ENCODE measurements around the gene CTSD. TPM values are rescaled to one million over a fixed set of nuclear protein-coding genes. Genes with fewer than 3 reads are reported as not detected.

The CTSD gene
- total RNA-seq, 1 donor from 2014 or later, result 211 TPM

- no peak for DNase-seq (ENCODE audit: low read depth)
- no peak overlapping the region for H3K4me3 ChIP-seq (ENCODE audit: low read depth, low read length)
- TF ChIP-seq CTCF (conservative IDR thresholded peaks at IDR 0.05; ENCODE audit: low read depth, low read length), result no peak
These were observed 34.6 kb downstream of the CTSD start for GRCh38 chr11:1728931-1729691.

- no peak overlapping the region for H3K4me3 ChIP-seq (ENCODE audit: low read depth, low read length)
- no peak for TF ChIP-seq CTCF (conservative IDR thresholded peaks at IDR 0.05; ENCODE audit: low read depth, low read length)
- DNase-seq (ENCODE audit: low read depth), result no peak
These were observed 35.4 kb downstream of the CTSD start for GRCh38 chr11:1728301-1728700.

GRCh38 chr11:1727861-1728260, 35.9 kb downstream of the CTSD start:
- DNase-seq (ENCODE audit: low read depth), result no peak
- no peak for TF ChIP-seq CTCF (conservative IDR thresholded peaks at IDR 0.05; ENCODE audit: low read depth, low read length)
- H3K4me3 ChIP-seq (ENCODE audit: low read depth, low read length), result no peak overlapping the region

GRCh38 chr11:1727096-1727690, 36.5 kb downstream of the CTSD start:
- no peak for DNase-seq (ENCODE audit: low read depth)
- H3K4me3 ChIP-seq (ENCODE audit: low read depth, low read length), result no peak overlapping the region
- TF ChIP-seq CTCF (conservative IDR thresholded peaks at IDR 0.05; ENCODE audit: low read depth, low read length), result no peak

GRCh38 chr11:1719781-1720180, 43.9 kb downstream of the CTSD start:
- TF ChIP-seq CTCF (conservative IDR thresholded peaks at IDR 0.05; ENCODE audit: low read depth, low read length), result no peak
- DNase-seq (ENCODE audit: low read depth), result no peak

GRCh38 chr11:1718326-1718725, 45.4 kb downstream of the CTSD start:
- no peak for DNase-seq (ENCODE audit: low read depth)
- no peak overlapping the region for H3K4me3 ChIP-seq (ENCODE audit: low read depth, low read length)
- no peak for TF ChIP-seq CTCF (conservative IDR thresholded peaks at IDR 0.05; ENCODE audit: low read depth, low read length)

More at GRCh38 chr11:1719781-1720180, 43.9 kb downstream of the CTSD start:
- no peak overlapping the region for H3K4me3 ChIP-seq (ENCODE audit: low read depth, low read length)

GRCh38 chr11:1717745-1718144, 46.0 kb downstream of the CTSD start:
- DNase-seq (ENCODE audit: low read depth), result no peak
- no peak for TF ChIP-seq CTCF (conservative IDR thresholded peaks at IDR 0.05; ENCODE audit: low read depth, low read length)
- H3K4me3 ChIP-seq (ENCODE audit: low read depth, low read length), result no peak overlapping the region
